HG02763 (cell line): ENCODE measurements around the gene CACNB3.
"Not testable (repeated sequence)": the region's sequence is repeated elsewhere in the genome, so short reads cannot be mapped to it uniquely, and the experiment has no call there.

Experiments used
- ATAC-seq: cut with Tn5 transposase; IDR thresholded peaks from one replicate; pipeline ENCODE4 v1.9.1; 2021; ENCODE audit warnings: mild to moderate bottlenecking, moderate library complexity; ENCODE audit not compliant: unreplicated experiment

CACNB3 gene

GRCh38 chr12:48816143-48816854 lies 2.0 kb upstream of the CACNB3 start:
- no peak for ATAC-seq

- no peak for ATAC-seq
Observed at GRCh38 chr12:48818831-48819590, 715 bp downstream of the CACNB3 start.

GRCh38 chr12:48819986-48820725 lies 1.9 kb downstream of the CACNB3 start:
- ATAC-seq = no peak

GRCh38 chr12:48822139-48822538 lies 3.8 kb downstream of the CACNB3 start:
- no peak for ATAC-seq

GRCh38 chr12:48822711-48823110 lies 4.4 kb downstream of the CACNB3 start:
- no peak for ATAC-seq

GRCh38 chr12:48823281-48823680 lies 5.0 kb downstream of the CACNB3 start:
- no peak for ATAC-seq

GRCh38 chr12:48824112-48824511 lies 5.8 kb downstream of the CACNB3 start:
- ATAC-seq = no peak

- ATAC-seq = no peak
Observed at GRCh38 chr12:48824905-48825304, 6.6 kb downstream of the CACNB3 start.

- no peak for ATAC-seq
Observed at GRCh38 chr12:48826209-48826855, 8.0 kb downstream of the CACNB3 start.

DNA sequence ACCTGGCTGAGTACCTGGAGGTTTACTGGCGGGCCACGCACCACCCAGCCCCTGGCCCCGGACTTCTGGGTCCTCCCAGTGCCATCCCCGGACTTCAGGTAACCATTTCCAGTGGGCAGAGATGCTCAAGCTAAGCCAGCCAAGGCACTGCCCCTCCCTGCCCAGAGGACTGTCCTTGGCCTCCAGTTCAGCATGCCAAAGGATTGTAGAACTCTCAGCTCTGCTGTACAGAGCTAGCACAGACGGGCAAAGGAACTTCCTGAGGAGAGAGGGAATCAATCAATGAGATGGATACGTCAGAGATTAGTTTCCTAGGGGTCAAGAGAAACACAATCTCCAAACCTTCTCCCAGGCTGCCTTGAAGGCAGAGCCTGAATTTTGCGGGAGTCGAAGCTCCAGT lies 8.7 kb downstream of the CACNB3 start:
- ATAC-seq = no peak

DNA sequence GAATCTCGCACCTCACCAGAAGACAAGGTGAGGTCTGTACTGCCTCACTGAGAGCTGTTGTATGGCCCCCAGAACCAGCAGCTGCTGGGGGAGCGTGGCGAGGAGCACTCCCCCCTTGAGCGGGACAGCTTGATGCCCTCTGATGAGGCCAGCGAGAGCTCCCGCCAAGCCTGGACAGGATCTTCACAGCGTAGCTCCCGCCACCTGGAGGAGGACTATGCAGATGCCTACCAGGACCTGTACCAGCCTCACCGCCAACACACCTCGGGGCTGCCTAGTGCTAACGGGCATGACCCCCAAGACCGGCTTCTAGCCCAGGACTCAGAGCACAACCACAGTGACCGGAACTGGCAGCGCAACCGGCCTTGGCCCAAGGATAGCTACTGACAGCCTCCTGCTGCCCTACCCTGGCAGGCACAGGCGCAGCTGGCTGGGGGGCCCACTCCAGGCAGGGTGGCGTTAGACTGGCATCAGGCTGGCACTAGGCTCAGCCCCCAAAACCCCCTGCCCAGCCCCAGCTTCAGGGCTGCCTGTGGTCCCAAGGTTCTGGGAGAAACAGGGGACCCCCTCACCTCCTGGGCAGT lies 9.3 kb downstream of the CACNB3 start:
- ATAC-seq = no peak

GRCh38 chr12:48828293-48828692 lies 10.0 kb downstream of the CACNB3 start:
- ATAC-seq = no peak

DNA sequence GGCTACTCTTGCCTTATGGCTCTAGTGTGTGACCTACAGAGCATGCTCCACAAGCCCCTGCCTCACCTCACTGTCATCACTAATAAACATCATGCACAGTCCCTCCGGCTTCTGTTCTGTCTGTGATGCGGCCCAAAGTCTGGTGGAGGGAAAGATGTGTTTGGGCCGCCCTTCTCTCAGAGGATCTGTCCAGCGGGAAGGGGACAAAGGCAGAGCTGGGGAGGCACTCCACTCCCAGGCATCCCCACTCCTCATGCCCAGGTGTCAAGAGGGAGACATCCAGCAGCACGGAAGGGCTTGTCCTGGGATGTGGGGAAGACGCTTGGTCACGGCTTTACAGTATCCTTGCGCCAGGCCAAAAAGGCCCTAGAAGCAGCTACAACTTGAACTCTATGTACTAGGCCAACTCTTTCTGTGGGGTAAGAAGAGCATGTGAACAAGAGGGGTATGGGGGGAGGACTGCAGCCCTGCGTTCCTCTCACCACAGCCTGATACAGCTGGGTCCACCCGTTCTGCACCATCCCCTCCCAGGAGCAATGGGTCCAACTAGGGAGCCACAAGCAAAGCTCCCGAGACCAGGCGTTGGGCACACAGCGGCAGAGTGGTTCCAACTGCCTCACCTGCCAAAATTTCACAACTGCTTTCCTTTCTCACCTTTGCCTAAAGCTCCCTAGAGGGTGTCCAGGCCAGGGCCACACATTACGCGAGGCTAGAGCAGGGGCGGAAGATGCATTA lies 10.7 kb downstream of the CACNB3 start:
- ATAC-seq = no peak

- ATAC-seq = no peak
Observed at GRCh38 chr12:48831257-48831656, 13.0 kb downstream of the CACNB3 start.

- ATAC-seq = no peak
Observed at GRCh38 chr12:48832321-48833060, 14.2 kb downstream of the CACNB3 start.

DNA sequence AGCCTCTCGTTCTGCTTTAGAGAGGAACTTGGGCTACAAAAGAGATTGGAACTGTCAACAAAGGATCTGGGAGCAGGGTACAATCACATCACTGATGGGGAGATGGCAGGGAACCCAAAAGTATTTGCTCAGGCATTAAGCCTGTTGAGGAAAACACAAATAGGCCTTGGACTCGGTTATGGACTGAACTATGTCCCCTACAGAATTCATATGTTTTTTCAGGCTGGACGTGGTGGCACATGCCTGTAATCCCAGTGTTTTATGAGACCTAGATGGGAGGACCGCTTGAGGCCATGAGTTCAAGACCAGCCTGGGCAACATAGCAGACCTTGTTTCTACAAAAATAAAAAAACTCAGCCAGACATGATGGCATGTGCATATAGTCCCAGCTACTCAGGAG lies 19.8 kb downstream of the CACNB3 start:
- no peak for ATAC-seq

GRCh38 chr12:48842021-48842420 lies 23.7 kb downstream of the CACNB3 start:
- ATAC-seq = not testable (repeated sequence)

GRCh38 chr12:48851883-48852733 lies 33.8 kb downstream of the CACNB3 start, which contains the start of gene DDX23:
Gene DDX23, minus strand, starts transcription at chr12:48852163. Its CDS starts 6,381 bp downstream, at chr12:48845782.
- peak; percentile 95 for ATAC-seq
